ENCODE measurements around the gene REL.
"Not testable (repeated sequence)": the region's sequence is repeated elsewhere in the genome, so short reads cannot be mapped to it uniquely, and the experiment has no call there.

The REL gene

GRCh38 chr2:60882971-60883753 lies 1.8 kb downstream of the REL start:
- intact Hi-C loops (cut with micrococcal nuclease): loop anchor here (5.0 kb wide), 2 partner anchors 66 to 114 kb away; no protein-coding TSS in a partner anchor
- Mint-ChIP-seq H3K36me3 (ENCODE audit: low read depth) (peaks cover 33% of the 10 kb centered on the region), H3K27ac (peak overlapping the region; percentile 99), H3K4me1 (ENCODE audit: low read depth) (peaks cover 29% of the 10 kb centered on the region), H3K4me3 (peak overlapping the region; percentile 99), H3K9me3 (no peaks in the 10 kb centered on the region), H3K27me3 (no peaks in the 10 kb centered on the region)

GRCh38 chr2:60883896-60884295 lies 2.5 kb downstream of the REL start:
- Mint-ChIP-seq H3K36me3 (ENCODE audit: low read depth) (peaks cover 37% of the 10 kb centered on the region), H3K4me3 (peak overlapping the region; percentile 99), H3K4me1 (ENCODE audit: low read depth) (peaks cover 34% of the 10 kb centered on the region), H3K27ac (peak overlapping the region; percentile 99), H3K27me3 (no peaks in the 10 kb centered on the region), H3K9me3 (no peaks in the 10 kb centered on the region)
- intact Hi-C loops (cut with micrococcal nuclease): loop anchor here (5.0 kb wide), 2 partner anchors 67 to 113 kb away; no protein-coding TSS in a partner anchor

- intact Hi-C loops (cut with micrococcal nuclease): loop anchor here (5.0 kb wide), 2 partner anchors 67 to 113 kb away; no protein-coding TSS in a partner anchor
- Mint-ChIP-seq H3K9me3 (no peaks in the 10 kb centered on the region), H3K27me3 (no peaks in the 10 kb centered on the region), H3K4me1 (ENCODE audit: low read depth) (peaks cover 36% of the 10 kb centered on the region), H3K27ac (peak overlapping the region; percentile 68), H3K36me3 (ENCODE audit: low read depth) (peaks cover 46% of the 10 kb centered on the region), H3K4me3 (peak overlapping the region; percentile 65)
Observed at GRCh38 chr2:60884800-60885199, 3.4 kb downstream of the REL start.

GRCh38 chr2:60885683-60886082 lies 4.3 kb downstream of the REL start:
- Mint-ChIP-seq H3K36me3 (ENCODE audit: low read depth) (peaks cover 53% of the 10 kb centered on the region), H3K4me1 (ENCODE audit: low read depth) (peaks cover 34% of the 10 kb centered on the region), H3K4me3 (peak overlapping the region; percentile 20), H3K27me3 (no peaks in the 10 kb centered on the region), H3K9me3 (no peaks in the 10 kb centered on the region), H3K27ac (peak overlapping the region; percentile 68)
- intact Hi-C loops (cut with micrococcal nuclease): no loop called here

GRCh38 chr2:60886991-60887390 lies 5.6 kb downstream of the REL start:
- peaks cover 34% of the 10 kb centered on the region for H3K4me1 Mint-ChIP-seq (ENCODE audit: low read depth)
- peaks cover 49% of the 10 kb centered on the region for H3K36me3 Mint-ChIP-seq (ENCODE audit: low read depth)
- H3K27me3 Mint-ChIP-seq: no peaks in the 10 kb centered on the region
- no peak overlapping the region for H3K27ac Mint-ChIP-seq
- H3K4me3 Mint-ChIP-seq: no peak overlapping the region
- H3K9me3 Mint-ChIP-seq: no peaks in the 10 kb centered on the region
- intact Hi-C loops (cut with micrococcal nuclease): no loop called here

GRCh38 chr2:60888853-60889252 lies 7.5 kb downstream of the REL start:
- intact Hi-C loops (cut with micrococcal nuclease): no loop called here
- Mint-ChIP-seq H3K27me3 (no peaks in the 10 kb centered on the region), H3K36me3 (ENCODE audit: low read depth) (peaks cover 48% of the 10 kb centered on the region), H3K9me3 (no peaks in the 10 kb centered on the region), H3K4me3 (no peak overlapping the region), H3K27ac (no peak overlapping the region), H3K4me1 (ENCODE audit: low read depth) (peaks cover 33% of the 10 kb centered on the region)

GRCh38 chr2:60889581-60890392 lies 8.4 kb downstream of the REL start:
- intact Hi-C loops (cut with micrococcal nuclease): not testable (repeated sequence)

GRCh38 chr2:60890393-60890707 lies 9.0 kb downstream of the REL start:
- H3K9me3 Mint-ChIP-seq: no peaks in the 10 kb centered on the region
- H3K36me3 Mint-ChIP-seq (ENCODE audit: low read depth): peaks cover 62% of the 10 kb centered on the region
- intact Hi-C loops (cut with micrococcal nuclease): no loop called here
- H3K27me3 Mint-ChIP-seq: no peaks in the 10 kb centered on the region
- H3K4me1 Mint-ChIP-seq (ENCODE audit: low read depth): peaks cover 27% of the 10 kb centered on the region
- H3K4me3 Mint-ChIP-seq: no peak overlapping the region
- H3K27ac Mint-ChIP-seq: no peak overlapping the region

More at GRCh38 chr2:60889581-60890392, 8.4 kb downstream of the REL start:
- not testable (repeated sequence) for H3K27me3 Mint-ChIP-seq, H3K9me3 Mint-ChIP-seq, H3K27ac Mint-ChIP-seq, H3K4me3 Mint-ChIP-seq
- Mint-ChIP-seq H3K36me3 (ENCODE audit: low read depth) (peaks cover 57% of the 10 kb centered on the region), H3K4me1 (ENCODE audit: low read depth) (peaks cover 30% of the 10 kb centered on the region)

- H3K27ac Mint-ChIP-seq: no peak overlapping the region
- H3K4me3 Mint-ChIP-seq: no peak overlapping the region
- peaks cover 69% of the 10 kb centered on the region for H3K36me3 Mint-ChIP-seq (ENCODE audit: low read depth)
- peaks cover 22% of the 10 kb centered on the region for H3K4me1 Mint-ChIP-seq (ENCODE audit: low read depth)
- H3K9me3 Mint-ChIP-seq: no peaks in the 10 kb centered on the region
- intact Hi-C loops (cut with micrococcal nuclease): no loop called here
- H3K27me3 Mint-ChIP-seq: no peaks in the 10 kb centered on the region
Observed at GRCh38 chr2:60891180-60891579, 9.8 kb downstream of the REL start.

GRCh38 chr2:60898567-60898966 lies 17.2 kb downstream of the REL start:
- no peaks in the 10 kb centered on the region for H3K27me3 Mint-ChIP-seq
- no peak overlapping the region for H3K4me3 Mint-ChIP-seq
- no peaks in the 10 kb centered on the region for H3K9me3 Mint-ChIP-seq
- H3K27ac Mint-ChIP-seq: no peak overlapping the region
- intact Hi-C loops (cut with micrococcal nuclease): no loop called here
- H3K36me3 Mint-ChIP-seq (ENCODE audit: low read depth): peaks cover 83% of the 10 kb centered on the region
- H3K4me1 Mint-ChIP-seq (ENCODE audit: low read depth): peaks cover 23% of the 10 kb centered on the region

GRCh38 chr2:60899230-60899891 lies 18.0 kb downstream of the REL start:
- Mint-ChIP-seq H3K4me3 (no peak overlapping the region), H3K27ac (peak overlapping the region; percentile 75), H3K27me3 (no peaks in the 10 kb centered on the region), H3K9me3 (no peaks in the 10 kb centered on the region), H3K4me1 (ENCODE audit: low read depth) (peaks cover 21% of the 10 kb centered on the region), H3K36me3 (ENCODE audit: low read depth) (peaks cover 83% of the 10 kb centered on the region)
- intact Hi-C loops (cut with micrococcal nuclease): no loop called here

- intact Hi-C loops (cut with micrococcal nuclease): no loop called here
Observed at GRCh38 chr2:60899892-60900249, 18.5 kb downstream of the REL start.

GRCh38 chr2:60901296-60901695 lies 19.9 kb downstream of the REL start:
- Mint-ChIP-seq H3K4me1 (ENCODE audit: low read depth) (peaks cover 21% of the 10 kb centered on the region), H3K36me3 (ENCODE audit: low read depth) (peaks cover 85% of the 10 kb centered on the region)
- intact Hi-C loops (cut with micrococcal nuclease); H3K27ac Mint-ChIP-seq; H3K27me3 Mint-ChIP-seq; H3K4me3 Mint-ChIP-seq; H3K9me3 Mint-ChIP-seq: not testable (repeated sequence)

More at GRCh38 chr2:60899892-60900249, 18.5 kb downstream of the REL start:
- no peaks in the 10 kb centered on the region for H3K27me3 Mint-ChIP-seq
- H3K9me3 Mint-ChIP-seq: no peaks in the 10 kb centered on the region
- H3K27ac Mint-ChIP-seq: peak overlapping the region; percentile 75
- no peak overlapping the region for H3K4me3 Mint-ChIP-seq
- H3K36me3 Mint-ChIP-seq (ENCODE audit: low read depth): peaks cover 83% of the 10 kb centered on the region
- H3K4me1 Mint-ChIP-seq (ENCODE audit: low read depth): peaks cover 21% of the 10 kb centered on the region

- peaks cover 84% of the 10 kb centered on the region for H3K36me3 Mint-ChIP-seq (ENCODE audit: low read depth)
- H3K27me3 Mint-ChIP-seq; H3K4me3 Mint-ChIP-seq; H3K9me3 Mint-ChIP-seq; intact Hi-C loops (cut with micrococcal nuclease); H3K4me1 Mint-ChIP-seq (ENCODE audit: low read depth); H3K27ac Mint-ChIP-seq: not testable (repeated sequence)
Observed at GRCh38 chr2:60905867-60906266, 24.5 kb downstream of the REL start.
